ENCODE results near the gene NALCN.

The NALCN gene

DNA sequence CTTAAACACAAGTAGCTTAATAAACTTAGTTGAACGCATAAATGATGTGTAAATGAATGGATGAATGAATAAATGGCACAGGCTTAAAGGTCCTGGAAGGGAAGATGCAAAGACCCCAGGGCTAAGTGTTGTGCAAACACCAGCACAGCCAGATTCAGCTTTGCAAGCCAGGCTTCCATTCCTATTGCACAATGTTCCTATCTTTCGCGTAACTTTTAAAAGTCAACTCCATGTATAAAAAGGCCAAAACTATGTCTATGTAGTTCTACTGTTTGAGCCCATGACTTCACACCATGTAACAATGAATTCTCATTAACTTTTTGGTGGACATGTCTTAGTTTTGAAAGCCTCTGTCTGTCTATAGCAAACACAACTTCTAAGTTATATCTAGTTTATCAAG lies 226.0 kb downstream of the NALCN start:
- no peak for DNase-seq

DNA sequence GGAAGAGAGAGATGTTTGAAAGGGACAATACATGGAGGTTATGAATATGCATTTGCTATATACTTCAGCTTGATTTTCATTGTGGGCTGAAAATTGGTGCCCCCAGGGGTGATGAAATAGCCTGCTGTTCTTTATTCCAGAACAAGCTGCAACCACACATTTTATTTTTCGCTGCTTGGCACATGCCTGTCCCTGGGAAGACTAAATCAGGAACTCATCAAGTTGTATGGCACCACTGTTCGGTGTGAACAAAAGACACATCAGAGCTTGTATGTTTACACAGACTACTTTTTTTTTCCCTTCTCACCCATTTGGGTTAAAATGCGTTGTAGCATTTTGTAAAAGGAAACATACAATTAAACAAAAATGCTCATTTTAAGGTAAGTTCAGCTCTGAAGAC lies 230.7 kb downstream of the NALCN start:
- DNase-seq, result no peak

GRCh38 chr13:101181076-101181685 lies 235.1 kb downstream of the NALCN start:
- DNase-seq, result no peak

GRCh38 chr13:101179021-101179420 lies 237.3 kb downstream of the NALCN start:
- no peak for DNase-seq

- DNase-seq, result no peak
Observed at GRCh38 chr13:101178406-101178805, 237.9 kb downstream of the NALCN start.

- DNase-seq, result no peak
Observed at GRCh38 chr13:101170306-101170705, 246.0 kb downstream of the NALCN start.

DNA sequence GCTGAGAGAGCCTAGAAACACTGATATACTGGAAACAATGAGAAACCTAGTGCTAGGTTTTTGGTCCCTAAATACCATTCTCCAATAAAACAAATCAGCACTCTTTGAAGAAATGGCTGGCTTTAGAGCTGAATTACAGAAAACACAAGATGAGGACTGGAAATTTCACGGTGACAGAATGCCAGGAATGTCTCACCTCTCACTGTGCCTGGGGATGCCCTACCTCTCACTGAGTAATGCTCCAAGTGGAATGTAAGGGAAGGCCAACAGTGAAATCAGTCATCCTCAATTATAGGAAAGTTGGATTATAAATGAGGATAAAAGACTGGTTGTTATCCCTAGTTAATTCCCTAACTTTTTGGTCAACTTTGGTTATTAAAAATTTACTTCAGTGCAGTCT lies 259.0 kb downstream of the NALCN start:
- DNase-seq, result no peak

DNA sequence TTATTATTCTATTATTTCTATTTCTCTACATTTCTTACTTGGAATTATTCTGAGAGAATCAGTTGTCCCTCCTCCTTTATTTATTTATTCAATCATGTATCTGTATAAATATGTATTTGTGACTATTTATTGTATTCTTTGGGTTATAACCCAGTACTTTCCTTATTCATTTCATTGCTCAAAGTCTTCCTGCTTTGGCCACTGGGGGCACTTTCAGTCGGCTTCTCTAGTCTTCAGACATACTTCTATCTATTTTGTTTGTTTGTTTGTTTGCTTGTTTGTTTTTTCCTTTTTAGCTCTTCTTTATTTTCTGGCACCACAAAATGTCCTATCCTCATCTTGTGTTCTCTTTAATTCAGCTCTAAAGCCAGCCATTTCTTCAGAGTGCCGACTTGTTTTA lies 260.4 kb downstream of the NALCN start:
- DNase-seq, result no peak

GRCh38 chr13:101152184-101152583 lies 264.1 kb downstream of the NALCN start:
- DNase-seq, result no peak

- DNase-seq, result no peak
Observed at GRCh38 chr13:101150998-101151397, 265.3 kb downstream of the NALCN start.

- DNase-seq, result no peak
Observed at GRCh38 chr13:101149735-101150384, 266.4 kb downstream of the NALCN start.

GRCh38 chr13:101146101-101146898 lies 270.0 kb downstream of the NALCN start:
- no peak for DNase-seq

- DNase-seq, result no peak
Observed at GRCh38 chr13:101144808-101145419, 271.4 kb downstream of the NALCN start.

DNA sequence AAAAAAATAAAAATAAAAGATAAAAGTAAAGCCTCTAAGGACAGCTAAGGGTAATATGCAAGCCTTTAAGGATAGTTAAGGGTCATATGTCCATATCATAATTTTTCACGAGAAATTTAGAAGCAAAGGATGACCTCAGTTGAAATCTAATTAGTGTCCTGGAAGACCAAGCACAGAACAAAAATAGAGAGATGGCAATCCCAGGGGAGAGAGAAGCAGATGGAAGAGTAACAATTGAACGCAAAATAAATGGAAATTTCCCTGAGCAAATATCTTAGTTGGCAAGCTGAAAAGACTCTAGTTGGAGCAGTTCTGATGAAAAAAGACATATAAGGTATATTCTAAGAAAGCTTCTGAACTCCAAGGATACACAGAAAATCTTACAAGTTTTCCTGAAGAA lies 275.4 kb downstream of the NALCN start:
- DNase-seq, result no peak

- no peak for DNase-seq
Observed at GRCh38 chr13:101140087-101140770, 276.1 kb downstream of the NALCN start.

DNA sequence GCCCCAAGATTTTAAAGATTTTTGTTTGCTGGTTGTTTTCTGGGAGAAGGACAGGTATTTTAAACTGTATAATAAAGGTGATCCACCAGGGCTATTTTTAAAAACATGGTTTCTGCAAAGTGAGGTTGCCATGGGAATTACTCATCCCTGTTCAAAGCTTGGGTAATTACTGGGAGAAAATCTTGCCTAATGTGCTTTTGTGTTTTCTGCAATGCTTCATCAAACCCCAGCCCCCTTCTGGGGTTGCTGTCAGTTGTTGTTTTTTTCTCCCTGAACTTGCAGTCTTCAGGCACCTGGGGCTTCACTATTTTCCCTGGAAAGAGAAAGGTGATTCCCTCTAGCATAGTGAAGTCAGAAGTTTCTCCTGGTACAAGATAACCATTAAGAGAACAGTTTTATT lies 277.2 kb downstream of the NALCN start:
- DNase-seq, result no peak

GRCh38 chr13:101127741-101128353 lies 288.5 kb downstream of the NALCN start:
- no peak for DNase-seq

- no peak for DNase-seq
Observed at GRCh38 chr13:101123028-101123427, 293.3 kb downstream of the NALCN start.

- no peak for DNase-seq
Observed at GRCh38 chr13:101121608-101122007, 294.7 kb downstream of the NALCN start.

DNA sequence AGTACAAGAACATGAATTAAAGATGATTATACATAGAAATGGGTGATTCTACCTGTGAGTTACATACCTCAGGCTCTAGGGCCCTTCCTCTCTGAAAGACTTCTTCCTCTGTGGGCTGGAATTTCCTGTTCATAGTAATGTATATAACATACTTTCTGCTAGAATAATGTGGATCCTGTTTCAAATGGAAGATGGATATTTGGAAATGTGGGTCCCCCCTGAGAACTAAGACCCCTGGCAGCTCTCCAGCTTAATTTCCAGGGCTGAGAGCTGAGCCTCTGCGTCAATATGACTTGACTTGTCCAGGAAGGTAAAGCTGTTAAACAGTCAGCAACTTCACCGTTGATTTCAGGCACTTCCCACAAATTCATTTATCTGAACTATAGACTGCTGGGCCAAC lies 296.3 kb downstream of the NALCN start:
- no peak for DNase-seq

GRCh38 chr13:101116826-101117225 lies 299.5 kb downstream of the NALCN start:
- no peak for DNase-seq

DNA sequence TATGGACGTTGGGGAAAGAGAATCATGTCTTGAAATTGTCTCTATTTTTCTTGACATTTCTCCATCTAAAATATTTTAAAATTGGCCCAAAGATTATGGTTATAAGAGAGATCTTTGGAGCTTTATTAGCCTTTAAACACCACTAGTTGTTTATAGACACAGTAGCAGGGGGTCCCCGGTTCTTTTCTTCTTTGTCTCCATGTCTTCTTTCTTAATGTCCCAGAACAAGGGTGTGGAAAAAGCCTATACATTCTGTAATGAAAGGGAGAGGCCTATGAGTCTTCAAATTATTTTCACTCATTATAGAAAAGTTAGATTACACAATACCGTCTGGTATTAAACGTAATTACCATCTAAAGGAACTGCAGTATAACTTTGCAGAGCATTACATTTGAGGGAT lies 300.0 kb downstream of the NALCN start:
- DNase-seq, result no peak

DNA sequence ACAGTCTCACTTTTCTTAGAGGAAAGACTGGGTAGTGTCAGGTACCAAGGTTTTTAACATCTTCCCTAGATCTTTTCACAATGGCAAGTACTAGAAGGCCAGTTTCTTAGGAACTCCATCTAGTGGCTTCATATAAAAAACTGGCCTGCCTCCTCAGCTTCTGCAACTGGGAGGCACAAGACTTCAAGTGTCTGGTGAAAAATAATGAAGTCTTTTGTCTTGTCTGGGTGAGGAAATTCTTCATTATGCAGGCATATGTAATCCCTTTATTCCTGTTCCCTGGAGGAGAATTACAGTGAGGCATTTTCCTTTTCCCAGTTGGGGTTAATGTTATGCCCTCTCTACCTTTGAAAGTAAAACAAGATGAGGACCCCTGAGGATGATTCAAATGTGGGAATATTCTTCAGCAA lies 300.5 kb downstream of the NALCN start:
- DNase-seq, result no peak

All from GOT3 (cell line).